SK-N-SH treated with all-trans-retinoic acid at 6 μM for 48 hours (cell line): ENCODE results near the gene CNOT10.
"Not testable (repeated sequence)": the region's sequence is repeated elsewhere in the genome, so short reads cannot be mapped to it uniquely, and the experiment has no call there.

Source experiments
- ARNTL ChIP-seq: fragments of 450-650 bp; formaldehyde crosslinking; IDR thresholded peaks from 2 replicates; pipeline ENCODE4 v1.5.0; 2020; ENCODE audit warnings: low read depth, mild to moderate bottlenecking, moderate library complexity, borderline replicate concordance
- CSDC2 ChIP-seq: fragments of 250-450 bp; sonication (Bioruptor Pico); IDR thresholded peaks from 2 replicates; pipeline ENCODE4 v1.5.0; 2020; ENCODE audit warnings: mild to moderate bottlenecking, moderate library complexity
- ESRRG ChIP-seq: fragments of 250-450 bp; sonication (Bioruptor Pico); IDR thresholded peaks from 2 replicates; pipeline ENCODE4 v1.6.1; 2021; ENCODE audit warnings: mild to moderate bottlenecking
- GLIS3 ChIP-seq: fragments of 250-450 bp; sonication (Bioruptor Pico); IDR thresholded peaks from 2 replicates; pipeline ENCODE4 v1.5.0; 2020; ENCODE audit warnings: mild to moderate bottlenecking, moderate library complexity
- ISL1 ChIP-seq: fragments of 250-450 bp; sonication (Bioruptor Pico); IDR thresholded peaks from 2 replicates; pipeline ENCODE4 v2.1.2; 2022; ENCODE audit warnings: mild to moderate bottlenecking, moderate library complexity
- RARB ChIP-seq: fragments of 250-450 bp; sonication (Bioruptor Pico); IDR thresholded peaks from 2 replicates; pipeline ENCODE4 v1.8.0; 2021; ENCODE audit warnings: mild to moderate bottlenecking, moderate library complexity
- TOX ChIP-seq: fragments of 250-450 bp; sonication (Bioruptor Pico); IDR thresholded peaks from 2 replicates; pipeline ENCODE4 v1.8.0; 2021; ENCODE audit warnings: mild to moderate bottlenecking, moderate library complexity, borderline replicate concordance
- ZC3H10 ChIP-seq: fragments of 250-450 bp; sonication (Bioruptor Pico); IDR thresholded peaks from 2 replicates; pipeline ENCODE4 v1.5.1; 2021; ENCODE audit warnings: mild to moderate bottlenecking, moderate library complexity
- ZFP3 ChIP-seq: fragments of 250-450 bp; sonication (Bioruptor Pico); IDR thresholded peaks from 2 replicates; pipeline ENCODE4 v1.5.0; 2020; ENCODE audit warnings: mild to moderate bottlenecking, moderate library complexity
- TF ChIP-seq, protein P1 (sequence below): fragments of 250-450 bp; sonication (Bioruptor Pico); IDR thresholded peaks from 2 replicates; pipeline ENCODE4 v1.8.0; 2020; ENCODE audit warnings: mild to moderate bottlenecking, moderate library complexity, borderline replicate concordance
- TF ChIP-seq, protein P2 (sequence below): fragments of 250-450 bp; sonication (Bioruptor Pico); IDR thresholded peaks from 2 replicates; pipeline ENCODE4 v1.5.1; 2021; ENCODE audit warnings: mild to moderate bottlenecking, moderate library complexity

DNA sequence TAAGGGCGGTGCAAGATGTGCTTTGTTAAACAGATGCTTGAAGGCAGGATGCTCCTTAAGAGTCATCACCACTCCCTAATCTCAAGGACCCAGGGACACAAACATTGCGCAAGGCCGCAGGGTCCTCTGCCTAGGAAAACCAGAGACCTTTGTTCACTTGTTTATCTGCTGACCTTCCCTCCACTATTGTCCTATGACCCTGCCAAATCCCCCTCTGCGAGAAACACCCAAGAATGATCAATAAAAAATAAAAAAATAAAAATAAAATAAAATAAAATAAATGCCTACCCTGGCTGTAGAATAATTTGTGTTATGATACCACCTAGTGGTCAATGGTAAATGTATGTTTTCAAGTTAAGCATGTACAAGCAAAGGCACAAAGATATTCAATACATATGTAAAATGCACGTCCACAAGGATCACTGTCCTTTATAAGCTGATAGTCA lies 20.3 kb upstream of the CNOT10 start:
- not testable (repeated sequence) for TF ChIP-seq ISL1 (CRISPR knock-in tag); ARNTL (CRISPR knock-in tag); TOX (CRISPR knock-in tag); ESRRG (CRISPR knock-in tag); ZFP3 (CRISPR knock-in tag); ZC3H10; RARB (CRISPR knock-in tag); GLIS3 (CRISPR knock-in tag); CSDC2 (CRISPR knock-in tag)
- TF ChIP-seq, protein P1, sequence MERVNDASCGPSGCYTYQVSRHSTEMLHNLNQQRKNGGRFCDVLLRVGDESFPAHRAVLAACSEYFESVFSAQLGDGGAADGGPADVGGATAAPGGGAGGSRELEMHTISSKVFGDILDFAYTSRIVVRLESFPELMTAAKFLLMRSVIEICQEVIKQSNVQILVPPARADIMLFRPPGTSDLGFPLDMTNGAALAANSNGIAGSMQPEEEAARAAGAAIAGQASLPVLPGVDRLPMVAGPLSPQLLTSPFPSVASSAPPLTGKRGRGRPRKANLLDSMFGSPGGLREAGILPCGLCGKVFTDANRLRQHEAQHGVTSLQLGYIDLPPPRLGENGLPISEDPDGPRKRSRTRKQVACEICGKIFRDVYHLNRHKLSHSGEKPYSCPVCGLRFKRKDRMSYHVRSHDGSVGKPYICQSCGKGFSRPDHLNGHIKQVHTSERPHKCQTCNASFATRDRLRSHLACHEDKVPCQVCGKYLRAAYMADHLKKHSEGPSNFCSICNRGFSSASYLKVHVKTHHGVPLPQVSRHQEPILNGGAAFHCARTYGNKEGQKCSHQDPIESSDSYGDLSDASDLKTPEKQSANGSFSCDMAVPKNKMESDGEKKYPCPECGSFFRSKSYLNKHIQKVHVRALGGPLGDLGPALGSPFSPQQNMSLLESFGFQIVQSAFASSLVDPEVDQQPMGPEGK (CRISPR knock-in tag), result not testable (repeated sequence)
- TF ChIP-seq, protein P2, sequence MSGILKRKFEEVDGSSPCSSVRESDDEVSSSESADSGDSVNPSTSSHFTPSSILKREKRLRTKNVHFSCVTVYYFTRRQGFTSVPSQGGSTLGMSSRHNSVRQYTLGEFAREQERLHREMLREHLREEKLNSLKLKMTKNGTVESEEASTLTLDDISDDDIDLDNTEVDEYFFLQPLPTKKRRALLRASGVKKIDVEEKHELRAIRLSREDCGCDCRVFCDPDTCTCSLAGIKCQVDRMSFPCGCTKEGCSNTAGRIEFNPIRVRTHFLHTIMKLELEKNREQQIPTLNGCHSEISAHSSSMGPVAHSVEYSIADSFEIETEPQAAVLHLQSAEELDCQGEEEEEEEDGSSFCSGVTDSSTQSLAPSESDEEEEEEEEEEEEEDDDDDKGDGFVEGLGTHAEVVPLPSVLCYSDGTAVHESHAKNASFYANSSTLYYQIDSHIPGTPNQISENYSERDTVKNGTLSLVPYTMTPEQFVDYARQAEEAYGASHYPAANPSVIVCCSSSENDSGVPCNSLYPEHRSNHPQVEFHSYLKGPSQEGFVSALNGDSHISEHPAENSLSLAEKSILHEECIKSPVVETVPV, result not testable (repeated sequence)
